HG02870 (cell line): ENCODE data around the gene ANGPTL8.

Experiments used
- ATAC-seq: cut with Tn5 transposase; IDR thresholded peaks from one replicate; pipeline ENCODE4 v1.9.1; 2021; ENCODE audit warnings: mild to moderate bottlenecking, moderate library complexity; ENCODE audit not compliant: unreplicated experiment

Gene ANGPTL8

DNA sequence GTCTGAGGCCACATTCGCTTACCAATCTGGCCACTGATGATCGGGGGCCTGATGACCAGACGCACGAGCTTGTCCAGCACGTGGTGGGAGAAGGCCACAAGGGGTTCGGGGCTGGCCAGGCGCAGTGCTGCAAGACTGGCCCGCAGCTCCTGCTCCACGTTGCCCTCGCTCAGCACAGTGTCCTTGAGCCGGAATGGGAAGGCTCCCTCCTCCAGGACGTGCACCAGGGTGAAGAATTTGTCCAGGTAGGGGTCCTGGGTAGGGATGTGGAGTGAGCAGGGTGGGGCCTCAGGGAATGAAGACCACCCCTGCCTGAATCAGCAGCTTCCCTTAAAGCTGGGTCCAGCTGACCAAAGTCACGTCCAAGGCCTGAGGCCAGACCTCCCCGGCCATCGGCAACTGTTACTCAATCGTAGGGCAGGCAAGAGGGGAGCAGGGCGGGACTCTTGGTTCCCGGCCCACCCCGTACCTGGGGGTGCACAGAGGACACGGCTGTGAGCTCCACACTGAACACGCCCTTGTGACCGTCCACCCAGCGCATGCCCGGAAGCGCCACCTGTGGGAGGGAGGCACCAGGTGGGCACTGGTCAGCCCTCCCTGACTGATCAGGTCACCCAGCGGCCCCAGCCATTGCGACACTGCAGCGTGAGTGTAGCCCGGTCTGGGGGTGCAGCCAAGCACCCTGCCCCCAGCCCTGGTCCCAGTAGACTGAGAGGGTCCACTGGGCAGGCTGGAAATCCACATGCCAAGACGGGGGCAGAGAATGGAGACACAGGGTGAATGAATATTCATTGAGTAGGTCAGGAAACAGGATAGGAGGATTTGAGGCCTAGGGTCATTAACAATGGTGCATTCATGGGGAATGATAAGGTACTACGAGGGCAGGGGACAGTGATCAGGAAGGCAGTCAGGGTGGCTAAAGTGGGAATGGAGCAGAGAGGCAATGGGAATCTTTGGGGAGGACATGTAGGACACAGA lies 2.8 kb upstream of the ANGPTL8 start:
- no peak for ATAC-seq

GRCh38 chr19:11237321-11237720 lies 2.1 kb upstream of the ANGPTL8 start:
- ATAC-seq: no peak

DNA sequence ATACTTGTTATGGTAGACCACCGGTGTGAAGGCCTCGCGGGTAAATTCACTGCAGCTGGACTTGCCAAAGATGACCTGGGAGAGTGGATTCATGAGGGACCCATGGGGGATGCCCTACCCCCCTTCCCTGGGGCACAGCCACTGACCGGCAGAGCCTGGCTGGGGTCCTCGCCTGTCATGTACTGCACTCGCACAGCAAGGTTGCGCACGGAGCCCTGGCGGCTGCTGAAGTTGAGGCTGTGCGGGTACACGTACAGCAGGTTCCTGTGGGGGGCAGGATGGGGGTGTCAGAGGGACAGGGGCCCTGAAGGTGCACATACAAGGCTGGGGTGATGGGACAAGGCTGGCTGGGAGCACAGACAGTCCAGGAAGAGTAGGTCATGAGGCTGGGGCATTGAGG lies 1.4 kb upstream of the ANGPTL8 start:
- ATAC-seq: no peak

DNA sequence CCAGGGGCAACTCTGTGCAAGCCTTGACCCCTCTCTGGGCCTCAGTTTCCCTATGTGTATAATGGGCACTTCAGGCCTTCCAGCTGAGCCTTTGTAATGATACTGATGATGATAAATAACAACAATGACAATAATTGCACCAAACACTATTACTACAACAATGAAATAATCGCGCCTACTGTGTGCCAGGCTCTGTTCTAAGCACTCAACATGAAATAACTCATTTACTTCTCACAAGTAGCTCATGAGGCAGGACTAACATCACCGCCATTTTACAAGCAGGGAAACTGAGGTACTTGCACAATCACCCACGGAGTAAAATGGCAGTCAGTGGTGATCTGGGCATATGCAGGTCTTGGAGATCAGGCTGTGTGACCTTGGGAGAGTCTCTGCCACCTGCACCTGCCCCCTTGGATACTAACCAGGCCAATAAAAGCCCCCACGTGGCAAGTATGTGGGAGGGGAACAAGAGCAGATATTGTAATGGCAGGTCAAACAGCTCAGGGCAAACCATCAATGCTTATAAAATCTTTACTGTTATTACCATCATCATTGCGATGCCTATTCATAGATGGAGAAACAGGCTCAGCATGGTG lies 540 bp upstream of the ANGPTL8 start:
- ATAC-seq: no peak

DNA sequence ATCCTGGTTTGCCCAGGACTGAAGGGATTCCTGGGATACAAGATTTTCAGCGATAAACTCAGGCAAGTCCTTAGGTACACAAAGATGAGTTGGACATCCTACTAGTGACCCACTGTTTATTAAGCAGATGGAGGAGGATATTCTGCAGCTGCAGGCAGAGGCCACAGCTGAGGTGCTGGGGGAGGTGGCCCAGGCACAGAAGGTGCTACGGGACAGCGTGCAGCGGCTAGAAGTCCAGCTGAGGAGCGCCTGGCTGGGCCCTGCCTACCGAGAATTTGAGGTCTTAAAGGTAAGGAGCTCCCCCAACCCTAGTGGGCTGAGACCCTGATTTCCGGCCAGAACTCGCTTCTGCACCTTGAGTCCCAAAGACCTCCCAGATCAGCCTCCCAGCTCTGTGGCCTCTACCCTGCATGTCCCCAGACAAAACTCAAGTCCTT lies 607 bp downstream of the ANGPTL8 start:
- no peak for ATAC-seq

DNA sequence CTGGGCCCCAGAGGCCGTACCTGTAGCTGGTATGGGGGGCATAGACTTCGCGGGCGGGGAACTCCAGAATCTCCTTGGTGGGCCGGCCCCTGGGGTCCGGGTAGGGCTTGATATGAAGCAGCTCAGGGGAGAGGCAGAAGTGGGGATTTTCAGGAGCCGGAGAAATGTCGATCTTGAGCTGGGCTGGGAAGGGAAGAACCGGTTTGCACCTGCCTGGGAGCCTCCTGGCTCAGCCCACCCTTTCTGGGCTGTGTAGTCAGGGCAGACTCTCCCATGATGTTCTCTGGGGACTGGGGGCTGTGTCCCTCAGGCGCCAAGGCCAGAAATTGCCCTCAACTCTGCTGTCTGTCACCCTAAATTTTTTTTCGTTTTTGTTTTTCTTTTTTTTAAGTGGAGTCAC lies 2.6 kb downstream of the ANGPTL8 start:
- ATAC-seq: no peak

DNA sequence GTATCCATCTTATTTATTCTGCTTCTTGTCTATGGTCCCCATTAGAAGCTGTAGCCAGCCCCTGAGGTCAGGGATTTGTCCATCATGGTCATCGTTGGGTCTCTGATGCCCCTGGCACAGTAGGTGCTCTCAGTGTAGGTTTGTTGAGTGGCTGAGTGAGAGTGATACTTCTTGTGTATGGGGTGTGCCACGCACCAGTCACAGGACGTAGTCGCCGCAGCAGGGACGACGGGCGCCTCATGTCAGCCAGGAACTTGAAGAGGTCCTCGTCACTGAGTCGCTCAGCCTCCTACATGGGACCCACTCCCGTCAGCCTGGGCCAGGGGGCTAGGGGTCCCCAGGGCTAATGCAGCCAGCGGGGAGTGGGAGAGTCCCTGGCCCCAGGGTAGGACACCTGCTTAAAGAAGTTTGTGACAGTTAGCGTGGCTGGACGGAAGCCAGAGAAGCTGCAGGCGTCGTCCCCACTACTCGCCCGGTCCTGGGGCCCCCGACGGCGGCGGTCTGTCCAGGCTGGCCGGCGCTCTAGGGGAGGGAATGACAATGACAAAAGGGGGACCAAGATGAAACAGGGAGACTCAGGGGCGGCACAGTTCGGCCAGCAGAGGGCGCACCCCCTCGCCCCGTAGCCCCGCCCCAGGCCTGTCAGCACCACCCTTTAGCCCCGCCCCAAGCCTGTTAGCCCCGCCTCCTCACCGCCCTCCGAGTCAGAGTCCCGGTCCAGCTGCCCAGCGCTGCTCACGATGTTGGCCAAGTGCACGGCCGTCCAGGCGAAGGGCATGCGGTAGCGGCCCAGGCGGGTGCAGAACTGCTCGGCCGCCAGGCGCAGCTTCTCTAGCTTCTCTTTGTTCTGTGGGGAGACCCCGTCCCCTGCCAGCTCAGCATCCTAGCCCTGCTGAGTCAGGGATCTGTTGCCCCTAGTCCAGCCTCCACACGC lies 3.7 kb downstream of the ANGPTL8 start:
- no peak for ATAC-seq

GRCh38 chr19:11243798-11244169 lies 4.4 kb downstream of the ANGPTL8 start:
- no peak for ATAC-seq

- ATAC-seq: no peak
Measured at GRCh38 chr19:11244846-11245589, 5.6 kb downstream of the ANGPTL8 start.

DNA sequence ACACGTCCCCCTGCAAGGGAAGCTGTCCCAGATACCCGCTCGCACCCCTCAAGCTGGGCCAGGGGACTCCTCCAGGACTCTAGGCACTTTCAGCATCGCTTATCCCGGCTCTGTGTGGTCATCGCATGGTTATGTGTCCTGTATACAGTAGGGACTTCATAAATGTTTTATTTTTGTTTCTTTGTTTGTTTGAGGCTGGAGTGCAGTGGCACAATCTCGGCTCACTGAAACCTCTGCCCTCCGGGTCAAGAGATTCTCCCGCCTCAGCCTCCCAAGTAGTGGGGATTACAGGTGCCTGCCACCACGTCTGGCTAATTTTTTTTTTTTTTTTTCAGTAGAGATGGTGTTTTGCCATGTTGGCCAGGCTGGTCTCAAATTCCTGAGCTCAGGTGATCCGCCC lies 7.5 kb downstream of the ANGPTL8 start:
- ATAC-seq: no peak

GRCh38 chr19:11247391-11247790 lies 8.0 kb downstream of the ANGPTL8 start:
- no peak for ATAC-seq

DNA sequence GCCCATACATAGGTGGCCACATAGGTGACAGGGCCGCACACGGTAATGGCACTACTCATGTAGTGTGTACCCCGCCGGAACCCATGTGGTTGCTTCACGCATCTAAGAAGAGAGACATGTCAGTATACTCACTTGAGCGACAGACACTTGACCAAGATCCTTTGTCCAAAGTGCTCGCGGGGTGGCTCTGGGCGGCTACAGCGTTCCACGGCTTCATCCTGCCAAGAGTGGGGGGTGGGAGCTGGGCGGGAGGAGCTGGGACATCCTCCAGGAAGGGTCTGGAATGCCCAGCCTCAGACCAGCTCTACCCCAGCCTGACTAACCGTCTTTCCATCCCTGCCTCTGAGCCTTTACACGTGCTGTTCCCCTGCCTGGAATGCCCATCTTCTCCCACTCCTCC lies 8.5 kb downstream of the ANGPTL8 start:
- no peak for ATAC-seq

DNA sequence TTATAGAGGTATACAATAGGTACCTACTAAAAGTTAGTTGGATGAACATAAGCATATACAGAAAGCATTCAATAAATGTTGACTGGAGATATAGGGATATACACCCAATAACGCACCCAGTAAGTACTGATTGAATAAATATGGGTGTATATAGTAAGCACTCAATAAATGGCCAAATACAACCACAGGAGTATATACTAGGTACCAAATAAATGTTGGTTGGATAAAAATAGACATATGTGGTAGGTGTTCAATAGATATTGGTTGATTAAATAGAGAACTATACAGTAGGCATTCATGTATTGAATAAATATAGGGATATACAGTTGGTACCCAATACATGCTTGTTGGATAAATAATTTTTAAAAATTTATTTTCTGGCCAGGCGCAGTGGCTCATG lies 9.4 kb downstream of the ANGPTL8 start:
- no peak for ATAC-seq

GRCh38 chr19:11251217-11251616 lies 11.8 kb downstream of the ANGPTL8 start:
- no peak for ATAC-seq

GRCh38 chr19:11251650-11252314 lies 12.4 kb downstream of the ANGPTL8 start:
- ATAC-seq: no peak

DNA sequence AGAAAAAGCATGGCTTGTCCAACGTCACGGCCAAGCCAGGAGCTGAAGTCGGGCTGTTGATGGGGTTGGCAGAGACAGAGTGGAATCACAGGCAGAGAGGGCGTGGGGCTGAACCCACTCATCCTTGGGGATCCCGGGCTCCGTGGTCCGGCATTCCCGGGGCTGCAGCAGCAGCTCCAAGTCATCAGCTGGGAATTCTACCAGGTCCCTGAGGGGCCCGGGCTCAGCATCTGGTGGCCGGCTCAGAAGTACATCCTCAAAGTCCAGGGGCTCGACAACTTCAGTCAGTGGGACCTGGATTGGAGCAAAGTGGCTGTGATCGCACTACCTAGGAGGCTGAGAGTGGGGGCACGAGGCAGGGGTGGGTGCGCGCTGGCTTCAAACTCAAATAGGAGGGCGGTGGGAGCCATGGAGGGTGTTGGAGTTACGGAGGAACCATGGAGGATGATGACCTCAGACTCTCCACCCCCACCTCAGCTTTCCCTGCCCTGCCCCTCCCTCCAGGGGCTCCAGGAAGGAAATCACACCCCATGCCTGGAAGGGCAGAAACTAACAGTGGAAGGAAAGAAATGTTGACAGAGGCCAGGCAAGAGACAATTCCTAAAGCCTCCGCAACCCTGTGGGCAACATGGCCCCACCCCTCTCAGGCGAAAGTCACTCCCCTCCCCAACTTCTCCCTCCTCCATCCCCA lies 13.4 kb downstream of the ANGPTL8 start:
- no peak for ATAC-seq

DNA sequence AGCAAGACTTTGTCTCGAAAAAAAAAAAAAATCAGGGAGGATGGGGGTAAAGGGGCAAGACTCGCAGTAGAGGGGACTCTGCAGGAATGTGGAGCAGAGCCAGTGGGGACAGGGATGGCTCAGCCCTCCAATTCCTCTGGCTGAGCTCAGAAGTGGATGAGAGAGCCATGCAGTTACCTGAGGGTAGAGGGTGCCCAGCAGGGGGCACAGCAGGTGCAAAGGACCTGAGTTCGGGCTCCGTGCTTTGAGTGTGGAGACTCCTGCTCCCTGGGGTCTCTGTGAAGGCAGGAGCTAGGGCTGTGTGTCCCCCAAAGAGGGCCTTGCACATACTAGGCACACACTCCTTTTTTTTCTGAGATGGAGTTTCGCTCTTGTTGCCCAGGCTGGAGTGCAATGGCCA lies 15.2 kb downstream of the ANGPTL8 start:
- ATAC-seq: no peak

DNA sequence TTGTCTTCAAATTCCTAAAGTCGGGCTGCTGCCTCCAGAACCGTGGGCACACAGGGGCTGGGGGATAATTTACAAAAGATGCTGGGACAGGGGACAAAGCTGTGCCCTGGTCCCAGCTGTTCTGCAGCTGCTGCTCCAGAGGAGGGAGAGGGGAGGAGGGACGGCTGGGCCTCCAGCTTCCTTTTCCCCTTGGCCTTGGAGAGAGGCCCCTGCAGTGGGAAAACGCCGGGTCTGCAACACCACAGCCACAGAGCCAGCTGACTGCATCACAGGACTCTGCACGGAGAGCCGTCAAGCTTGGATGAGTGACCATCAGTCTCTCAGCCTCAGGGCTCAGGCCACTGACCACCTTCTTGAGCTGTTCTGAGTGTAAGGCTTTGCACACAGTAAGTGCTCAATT lies 16.8 kb downstream of the ANGPTL8 start:
- no peak for ATAC-seq

DNA sequence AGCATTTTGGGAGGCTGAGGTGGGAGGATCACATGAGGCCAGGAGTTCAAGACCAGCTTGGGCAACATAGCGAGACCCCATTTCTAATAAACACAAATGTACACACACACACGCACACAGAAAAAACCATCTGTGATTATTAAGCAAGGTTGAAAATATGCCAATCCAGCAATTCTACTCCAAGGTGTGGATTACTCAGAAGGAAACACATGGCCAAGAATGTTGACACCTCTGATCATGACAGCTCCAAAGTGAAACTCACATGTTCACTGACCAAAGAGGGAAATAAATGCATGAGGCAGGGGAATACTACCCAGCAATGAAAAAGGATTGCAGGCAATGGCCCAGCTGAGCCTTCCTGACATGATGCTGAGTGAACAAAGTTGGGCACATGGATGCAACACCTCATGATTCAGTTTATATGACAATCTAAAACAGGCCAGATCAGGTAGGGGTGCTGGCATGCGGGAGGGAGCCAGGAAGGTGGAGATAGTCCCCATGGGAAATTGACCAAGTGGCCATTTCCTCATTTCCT lies 18.5 kb downstream of the ANGPTL8 start:
- ATAC-seq: no peak
